ENCODE measurements around the gene C3orf20.

C3orf20 gene

GRCh38 chr3:14658978-14659377 is 16.0 kb upstream of the C3orf20 start:
- Mint-ChIP-seq H3K9me3 (no peaks in the 10 kb centered on the region), H3K27me3 (no peaks in the 10 kb centered on the region), H3K36me3 (ENCODE audit: insufficient read depth) (peaks cover 85% of the 10 kb centered on the region), H3K4me3 (no peak overlapping the region), H3K4me1 (peaks cover 28% of the 10 kb centered on the region), H3K27ac (ENCODE audit: low read depth) (no peak overlapping the region)
- ATAC-seq (replicated peaks; ENCODE audit: extremely low read depth, poor library complexity, severe bottlenecking) (no peak), DNase-seq (ENCODE audit: low spot score in 2 of 2) (no peak)

- Mint-ChIP-seq H3K36me3 (ENCODE audit: insufficient read depth) (peaks cover 88% of the 10 kb centered on the region), H3K4me3 (no peak overlapping the region), H3K27me3 (no peaks in the 10 kb centered on the region), H3K4me1 (peaks cover 28% of the 10 kb centered on the region), H3K27ac (ENCODE audit: low read depth) (peak overlapping the region; percentile 22), H3K9me3 (no peaks in the 10 kb centered on the region)
- ATAC-seq (replicated peaks; ENCODE audit: extremely low read depth, poor library complexity, severe bottlenecking) (no peak), DNase-seq (ENCODE audit: low spot score in 2 of 2) (no peak)
These were observed 14.0 kb upstream of the C3orf20 start for GRCh38 chr3:14660942-14661341.

- DNase-seq (ENCODE audit: low spot score in 2 of 2) (no peak), ATAC-seq (replicated peaks; ENCODE audit: extremely low read depth, poor library complexity, severe bottlenecking) (no peak)
- no peaks in the 10 kb centered on the region for H3K9me3 Mint-ChIP-seq
- H3K4me3 Mint-ChIP-seq, result no peak overlapping the region
- H3K36me3 Mint-ChIP-seq (ENCODE audit: insufficient read depth), result peaks cover 82% of the 10 kb centered on the region
- H3K27ac Mint-ChIP-seq (ENCODE audit: low read depth), result no peak overlapping the region
- no peaks in the 10 kb centered on the region for H3K27me3 Mint-ChIP-seq
- peaks cover 15% of the 10 kb centered on the region for H3K4me1 Mint-ChIP-seq
These were observed 11.4 kb upstream of the C3orf20 start for GRCh38 chr3:14663396-14664135.

GRCh38 chr3:14664170-14664569 is 10.8 kb upstream of the C3orf20 start:
- no peaks in the 10 kb centered on the region for H3K9me3 Mint-ChIP-seq
- H3K4me3 Mint-ChIP-seq, result no peak overlapping the region
- no peak overlapping the region for H3K27ac Mint-ChIP-seq (ENCODE audit: low read depth)
- no peak for ATAC-seq (replicated peaks; ENCODE audit: extremely low read depth, poor library complexity, severe bottlenecking)
- DNase-seq (ENCODE audit: low spot score in 2 of 2), result no peak
- no peaks in the 10 kb centered on the region for H3K27me3 Mint-ChIP-seq
- peaks cover 82% of the 10 kb centered on the region for H3K36me3 Mint-ChIP-seq (ENCODE audit: insufficient read depth)
- H3K4me1 Mint-ChIP-seq, result peaks cover 15% of the 10 kb centered on the region

GRCh38 chr3:14672588-14672987 is 2.4 kb upstream of the C3orf20 start:
- H3K36me3 Mint-ChIP-seq (ENCODE audit: insufficient read depth), result peaks cover 57% of the 10 kb centered on the region

GRCh38 chr3:14676881-14677280 is 1.9 kb downstream of the C3orf20 start:
- Mint-ChIP-seq H3K4me1 (no peaks in the 10 kb centered on the region), H3K27me3 (no peaks in the 10 kb centered on the region), H3K4me3 (no peak overlapping the region), H3K36me3 (ENCODE audit: insufficient read depth) (peaks cover 19% of the 10 kb centered on the region), H3K9me3 (no peaks in the 10 kb centered on the region), H3K27ac (ENCODE audit: low read depth) (no peak overlapping the region)
- DNase-seq (ENCODE audit: low spot score in 2 of 2) (no peak), ATAC-seq (replicated peaks; ENCODE audit: extremely low read depth, poor library complexity, severe bottlenecking) (no peak)

More at GRCh38 chr3:14672588-14672987, 2.4 kb upstream of the C3orf20 start:
- Mint-ChIP-seq H3K4me1 (no peaks in the 10 kb centered on the region), H3K9me3 (no peaks in the 10 kb centered on the region), H3K27ac (ENCODE audit: low read depth) (peak overlapping the region; percentile 18), H3K27me3 (no peaks in the 10 kb centered on the region), H3K4me3 (no peak overlapping the region)
- ATAC-seq (replicated peaks; ENCODE audit: extremely low read depth, poor library complexity, severe bottlenecking) (no peak), DNase-seq (ENCODE audit: low spot score in 2 of 2) (no peak)

- no peak for DNase-seq (ENCODE audit: low spot score in 2 of 2)
- no peaks in the 10 kb centered on the region for H3K4me1 Mint-ChIP-seq
- no peaks in the 10 kb centered on the region for H3K27me3 Mint-ChIP-seq
- peaks cover 11% of the 10 kb centered on the region for H3K36me3 Mint-ChIP-seq (ENCODE audit: insufficient read depth)
- H3K27ac Mint-ChIP-seq (ENCODE audit: low read depth), result peak overlapping the region; percentile 8
- no peaks in the 10 kb centered on the region for H3K9me3 Mint-ChIP-seq
- no peak overlapping the region for H3K4me3 Mint-ChIP-seq
- no peak for ATAC-seq (replicated peaks; ENCODE audit: extremely low read depth, poor library complexity, severe bottlenecking)
These were observed 3.1 kb downstream of the C3orf20 start for GRCh38 chr3:14678015-14678503.

- Mint-ChIP-seq H3K9me3 (no peaks in the 10 kb centered on the region), H3K4me3 (no peak overlapping the region), H3K4me1 (no peaks in the 10 kb centered on the region), H3K36me3 (ENCODE audit: insufficient read depth) (peaks cover 2% of the 10 kb centered on the region), H3K27me3 (no peaks in the 10 kb centered on the region), H3K27ac (ENCODE audit: low read depth) (no peak overlapping the region)
- ATAC-seq (replicated peaks; ENCODE audit: extremely low read depth, poor library complexity, severe bottlenecking), result no peak
- DNase-seq (ENCODE audit: low spot score in 2 of 2), result no peak
These were observed 5.2 kb downstream of the C3orf20 start for GRCh38 chr3:14680115-14680514.

GRCh38 chr3:14680716-14681115 is 5.8 kb downstream of the C3orf20 start:
- Mint-ChIP-seq H3K4me1 (no peaks in the 10 kb centered on the region), H3K27me3 (no peaks in the 10 kb centered on the region), H3K9me3 (no peaks in the 10 kb centered on the region), H3K27ac (ENCODE audit: low read depth) (no peak overlapping the region), H3K36me3 (ENCODE audit: insufficient read depth) (peaks cover 3% of the 10 kb centered on the region), H3K4me3 (no peak overlapping the region)
- ATAC-seq (replicated peaks; ENCODE audit: extremely low read depth, poor library complexity, severe bottlenecking), result no peak
- DNase-seq (ENCODE audit: low spot score in 2 of 2), result no peak

- no peak for DNase-seq (ENCODE audit: low spot score in 2 of 2)
- Mint-ChIP-seq H3K4me3 (no peak overlapping the region), H3K36me3 (ENCODE audit: insufficient read depth) (peaks cover 2% of the 10 kb centered on the region), H3K9me3 (no peaks in the 10 kb centered on the region), H3K27ac (ENCODE audit: low read depth) (no peak overlapping the region), H3K27me3 (no peaks in the 10 kb centered on the region), H3K4me1 (no peaks in the 10 kb centered on the region)
- ATAC-seq (replicated peaks; ENCODE audit: extremely low read depth, poor library complexity, severe bottlenecking), result no peak
These were observed 9.5 kb downstream of the C3orf20 start for GRCh38 chr3:14684447-14684846.

- Mint-ChIP-seq H3K27me3 (no peaks in the 10 kb centered on the region), H3K4me1 (no peaks in the 10 kb centered on the region), H3K27ac (ENCODE audit: low read depth) (no peak overlapping the region), H3K9me3 (no peaks in the 10 kb centered on the region), H3K4me3 (no peak overlapping the region), H3K36me3 (ENCODE audit: insufficient read depth) (peaks cover 2% of the 10 kb centered on the region)
- DNase-seq (ENCODE audit: low spot score in 2 of 2), result no peak
- no peak for ATAC-seq (replicated peaks; ENCODE audit: extremely low read depth, poor library complexity, severe bottlenecking)
These were observed 10.2 kb downstream of the C3orf20 start for GRCh38 chr3:14685179-14685578.

- no peak for ATAC-seq (replicated peaks; ENCODE audit: extremely low read depth, poor library complexity, severe bottlenecking)
- no peak for DNase-seq (ENCODE audit: low spot score in 2 of 2)
- H3K36me3 Mint-ChIP-seq (ENCODE audit: insufficient read depth), result peaks cover 2% of the 10 kb centered on the region
- H3K27ac Mint-ChIP-seq (ENCODE audit: low read depth), result no peak overlapping the region
- H3K4me1 Mint-ChIP-seq, result no peaks in the 10 kb centered on the region
- H3K9me3 Mint-ChIP-seq, result no peaks in the 10 kb centered on the region
- H3K4me3 Mint-ChIP-seq, result no peak overlapping the region
- no peaks in the 10 kb centered on the region for H3K27me3 Mint-ChIP-seq
These were observed 12.4 kb downstream of the C3orf20 start for GRCh38 chr3:14687360-14687759.

- H3K27me3 Mint-ChIP-seq, result no peaks in the 10 kb centered on the region
- ATAC-seq (replicated peaks; ENCODE audit: extremely low read depth, poor library complexity, severe bottlenecking), result no peak
- H3K36me3 Mint-ChIP-seq (ENCODE audit: insufficient read depth), result peaks cover 2% of the 10 kb centered on the region
- H3K4me1 Mint-ChIP-seq, result no peaks in the 10 kb centered on the region
- H3K9me3 Mint-ChIP-seq, result no peaks in the 10 kb centered on the region
- no peak overlapping the region for H3K4me3 Mint-ChIP-seq
- H3K27ac Mint-ChIP-seq (ENCODE audit: low read depth), result no peak overlapping the region
- DNase-seq (ENCODE audit: low spot score in 2 of 2), result no peak
These were observed 13.6 kb downstream of the C3orf20 start for GRCh38 chr3:14688525-14688924.
